MM.1S (cell line): ENCODE data around the gene GOT1.

Experiments used
- DNase-seq: peaks from one replicate; pipeline ENCODE4 v3.0.0-alpha.2; 2015
- H2AFZ ChIP-seq: fragments of 300-600 bp; sonication (generic); 2 replicates; pipeline ENCODE4 v1.6.0; 2016; ENCODE audit warnings: antibody characterized with exemption, low read length
- H3F3A ChIP-seq: fragments of 300-600 bp; sonication (generic); 2 replicates; pipeline ENCODE4 v1.6.1; 2016; ENCODE audit warnings: mild to moderate bottlenecking, antibody characterized with exemption, low read length, moderate library complexity, mixed read lengths; ENCODE audit not compliant: insufficient read depth
- H3K27ac ChIP-seq: fragments of 300-600 bp; sonication (generic); 2 replicates; pipeline ENCODE4 v1.5.1; 2016; ENCODE audit warnings: mild to moderate bottlenecking, low read length
- H3K27me3 ChIP-seq: fragments of 300-600 bp; sonication (generic); replicated peaks from 2 replicates; pipeline ENCODE4 v1.6.0; 2016; ENCODE audit warnings: low read length; ENCODE audit not compliant: insufficient read depth
- H3K36me3 ChIP-seq: fragments of 300-600 bp; sonication (generic); replicated peaks from 2 replicates; pipeline ENCODE4 v1.6.1; 2016; ENCODE audit warnings: mild to moderate bottlenecking, low read length, mixed read lengths; ENCODE audit not compliant: insufficient read depth
- H3K4me1 ChIP-seq: fragments of 300-600 bp; sonication (generic); 2 replicates; pipeline ENCODE4 v1.6.1; 2016; ENCODE audit warnings: low read length, mixed read lengths
- H3K4me2 ChIP-seq: fragments of 300-600 bp; sonication (generic); 2 replicates; pipeline ENCODE4 v1.6.0; 2016; ENCODE audit warnings: low read depth, low read length
- H3K4me3 ChIP-seq: fragments of 300-600 bp; sonication (generic); 2 replicates; pipeline ENCODE4 v1.5.1; 2016; ENCODE audit warnings: low read length, mixed read lengths
- H3K79me2 ChIP-seq: fragments of 300-600 bp; sonication (generic); 2 replicates; pipeline ENCODE4 v1.6.1; 2016; ENCODE audit warnings: mixed run types, low read length, mixed read lengths
- H3K9ac ChIP-seq: fragments of 300-600 bp; sonication (generic); 2 replicates; pipeline ENCODE4 v1.6.1; 2016; ENCODE audit warnings: low read length, mixed read lengths
- H3K9me2 ChIP-seq: fragments of 300-600 bp; sonication (generic); replicated peaks from 2 replicates; pipeline ENCODE4 v1.6.1; 2016; ENCODE audit warnings: mild to moderate bottlenecking, low read length, mixed read lengths; ENCODE audit not compliant: insufficient read depth
- H3K9me3 ChIP-seq: fragments of 300-600 bp; sonication (generic); replicated peaks from 2 replicates; pipeline ENCODE4 v1.6.1; 2016; ENCODE audit warnings: mild to moderate bottlenecking, low read length, mixed read lengths; ENCODE audit not compliant: insufficient read depth
- H4K20me1 ChIP-seq: fragments of 300-600 bp; sonication (generic); 2 replicates; pipeline ENCODE4 v1.6.1; 2016; ENCODE audit warnings: mild to moderate bottlenecking, low read length, moderate library complexity, mixed read lengths; ENCODE audit not compliant: insufficient read depth
- EZH2 ChIP-seq: fragments of 300-600 bp; sonication (generic); optimal IDR thresholded peaks from 2 replicates; pipeline ENCODE3; 2017; ENCODE audit warnings: low read depth, mild to moderate bottlenecking, antibody characterized with exemption, low read length, mixed read lengths
- EZH2phosphoT487 ChIP-seq: fragments of 300-600 bp; sonication (generic); IDR thresholded peaks from 2 replicates; pipeline ENCODE4 v1.6.1; 2018; ENCODE audit warnings: antibody characterized with exemption, low read length
- TF ChIP-seq, protein P1 (sequence below): fragments of 300-600 bp; sonication (generic); IDR thresholded peaks from 2 replicates; pipeline ENCODE4 v1.5.1; 2016; ENCODE audit warnings: antibody characterized with exemption, low read length, mixed read lengths

The GOT1 gene

DNA sequence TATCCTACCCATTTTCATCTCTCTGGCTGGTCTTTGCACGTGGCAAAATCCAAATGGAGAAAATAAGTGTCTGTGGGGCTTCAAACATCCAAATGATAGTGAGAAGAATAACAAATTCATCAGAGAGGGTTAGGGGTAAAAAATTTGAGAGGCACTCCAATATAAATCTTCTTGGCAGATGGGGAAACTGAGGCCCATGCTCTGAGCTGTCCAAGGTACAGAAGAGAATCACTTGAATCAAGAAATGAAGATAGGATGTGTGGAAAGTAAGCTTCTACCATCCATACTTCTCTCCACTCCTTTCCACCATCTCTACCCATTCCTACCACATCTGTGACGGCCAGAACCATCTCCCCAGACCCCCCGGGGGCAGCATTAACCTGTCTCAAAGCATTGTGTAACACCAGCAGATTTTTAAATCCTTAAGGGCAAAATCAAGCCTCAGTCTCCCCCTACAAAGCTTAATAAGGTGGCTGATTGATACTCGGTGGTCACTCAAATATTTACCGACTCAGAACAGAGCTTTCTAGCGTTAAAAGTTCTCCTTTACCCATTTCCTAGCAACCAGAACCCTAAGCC lies 818 bp downstream of the GOT1 start:
- Histone ChIP-seq H3K79me2 (peaks cover 84% of the 10 kb centered on the region), H3K9me3 (no peaks in the 10 kb centered on the region), H3K27ac (peak overlapping the region; percentile 77; the same call in 1 of the 2 replicates), H3K4me1 (peaks cover 9% of the 10 kb centered on the region; the same call in 1 of the 2 replicates), H3K9me2 (no peaks in the 10 kb centered on the region), H2AFZ (peak overlapping the region; percentile 75), H3K4me2 (peak overlapping the region; percentile 95), H4K20me1 (peaks cover 2% of the 10 kb centered on the region; the same call in 1 of the 2 replicates), H3K4me3 (peak overlapping the region; percentile 93), H3F3A (peaks cover 12% of the 10 kb centered on the region; the same call in 1 of the 2 replicates), H3K27me3 (no peaks in the 10 kb centered on the region), H3K36me3 (0 out of 2 replicates have a peak, but pooled peaks cover 5% of the 10 kb centered on the region), H3K9ac (peak overlapping the region; percentile 91)
- TF ChIP-seq EZH2 (no peak), EZH2phosphoT487 (no peak)
- TF ChIP-seq, protein P1, sequence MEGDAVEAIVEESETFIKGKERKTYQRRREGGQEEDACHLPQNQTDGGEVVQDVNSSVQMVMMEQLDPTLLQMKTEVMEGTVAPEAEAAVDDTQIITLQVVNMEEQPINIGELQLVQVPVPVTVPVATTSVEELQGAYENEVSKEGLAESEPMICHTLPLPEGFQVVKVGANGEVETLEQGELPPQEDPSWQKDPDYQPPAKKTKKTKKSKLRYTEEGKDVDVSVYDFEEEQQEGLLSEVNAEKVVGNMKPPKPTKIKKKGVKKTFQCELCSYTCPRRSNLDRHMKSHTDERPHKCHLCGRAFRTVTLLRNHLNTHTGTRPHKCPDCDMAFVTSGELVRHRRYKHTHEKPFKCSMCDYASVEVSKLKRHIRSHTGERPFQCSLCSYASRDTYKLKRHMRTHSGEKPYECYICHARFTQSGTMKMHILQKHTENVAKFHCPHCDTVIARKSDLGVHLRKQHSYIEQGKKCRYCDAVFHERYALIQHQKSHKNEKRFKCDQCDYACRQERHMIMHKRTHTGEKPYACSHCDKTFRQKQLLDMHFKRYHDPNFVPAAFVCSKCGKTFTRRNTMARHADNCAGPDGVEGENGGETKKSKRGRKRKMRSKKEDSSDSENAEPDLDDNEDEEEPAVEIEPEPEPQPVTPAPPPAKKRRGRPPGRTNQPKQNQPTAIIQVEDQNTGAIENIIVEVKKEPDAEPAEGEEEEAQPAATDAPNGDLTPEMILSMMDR, result no peak
- DNase-seq, result no peak

DNA sequence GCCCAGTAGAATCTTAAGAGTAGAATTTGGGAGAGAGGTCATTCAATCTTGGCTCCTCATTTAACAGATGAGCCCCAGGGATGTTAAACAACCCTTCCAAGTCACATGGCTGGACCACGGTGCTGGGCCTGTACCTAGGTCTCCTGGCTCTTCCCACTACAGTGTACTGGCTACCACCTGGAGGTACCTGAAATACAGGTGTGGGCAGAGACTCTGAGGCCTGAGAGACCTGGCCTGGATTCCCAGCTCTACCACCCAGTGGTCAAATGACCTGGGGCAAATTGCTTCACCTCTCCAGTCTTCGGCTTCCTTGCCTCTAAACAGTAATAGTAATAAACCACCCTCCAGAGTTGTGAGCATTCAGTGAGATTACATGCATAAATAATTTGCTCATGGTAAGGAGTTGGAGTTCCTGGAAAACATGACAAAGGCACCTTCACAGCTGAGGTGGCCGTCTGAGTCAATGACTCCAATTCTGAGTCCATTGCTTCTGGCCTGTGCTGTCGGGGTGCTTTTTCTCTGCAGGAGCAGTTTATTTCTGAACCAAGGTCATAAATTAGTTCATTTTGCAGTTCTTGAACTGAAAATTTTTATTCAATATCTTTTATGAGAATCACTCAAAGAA lies 2.7 kb downstream of the GOT1 start:
- peaks cover 92% of the 10 kb centered on the region for H3K79me2 ChIP-seq
- H4K20me1 ChIP-seq, result no peaks in the 10 kb centered on the region
- no peak overlapping the region for H3K4me2 ChIP-seq
- no peaks in the 10 kb centered on the region for H3K9me2 ChIP-seq
- no peaks in the 10 kb centered on the region for H3K27me3 ChIP-seq
- no peak overlapping the region for H3K9ac ChIP-seq
- TF ChIP-seq EZH2phosphoT487, result no peak
- no peak overlapping the region for H3K4me3 ChIP-seq
- H2AFZ ChIP-seq, result no peak overlapping the region
- no peaks in the 10 kb centered on the region for H3K9me3 ChIP-seq
- H3K4me1 ChIP-seq, result peaks cover 4% of the 10 kb centered on the region; the same call in 1 of the 2 replicates
- no peak for DNase-seq
- peaks cover 5% of the 10 kb centered on the region; the same call in 1 of the 2 replicates for H3K36me3 ChIP-seq
- H3F3A ChIP-seq, result peaks cover 12% of the 10 kb centered on the region; the same call in 1 of the 2 replicates
- no peak overlapping the region for H3K27ac ChIP-seq

DNA sequence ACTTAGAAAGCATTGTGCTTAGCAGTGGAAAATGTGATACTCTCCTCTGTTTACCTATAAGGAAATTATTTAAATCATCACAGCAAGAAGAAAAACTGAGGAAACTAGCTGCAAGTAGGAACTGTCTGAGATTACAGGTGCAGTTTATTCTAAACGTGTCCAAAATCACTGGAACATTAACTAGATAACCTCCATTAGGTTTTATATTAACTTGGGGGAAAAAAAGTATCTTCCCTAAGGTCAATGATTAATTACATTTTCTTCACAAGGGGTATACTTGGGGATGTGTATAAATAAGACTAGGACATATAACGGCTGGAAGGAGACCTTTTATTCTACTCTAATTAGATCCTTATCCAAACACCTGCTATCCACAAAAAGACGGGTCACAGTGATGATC lies 3.7 kb downstream of the GOT1 start:
- Histone ChIP-seq H3K36me3 (peaks cover 5% of the 10 kb centered on the region; the same call in 1 of the 2 replicates), H3K9ac (no peak overlapping the region), H4K20me1 (no peaks in the 10 kb centered on the region), H3K79me2 (peaks cover 92% of the 10 kb centered on the region), H3K27ac (no peak overlapping the region), H3K4me1 (peaks cover 4% of the 10 kb centered on the region; the same call in 1 of the 2 replicates), H3K4me2 (no peak overlapping the region), H3K9me2 (no peaks in the 10 kb centered on the region), H2AFZ (no peak overlapping the region), H3K27me3 (no peaks in the 10 kb centered on the region), H3F3A (peaks cover 12% of the 10 kb centered on the region; the same call in 1 of the 2 replicates), H3K9me3 (no peaks in the 10 kb centered on the region), H3K4me3 (no peak overlapping the region)
- no peak for TF ChIP-seq EZH2phosphoT487
- TF ChIP-seq, protein P1, result no peak
- no peak for TF ChIP-seq EZH2
- no peak for DNase-seq

DNA sequence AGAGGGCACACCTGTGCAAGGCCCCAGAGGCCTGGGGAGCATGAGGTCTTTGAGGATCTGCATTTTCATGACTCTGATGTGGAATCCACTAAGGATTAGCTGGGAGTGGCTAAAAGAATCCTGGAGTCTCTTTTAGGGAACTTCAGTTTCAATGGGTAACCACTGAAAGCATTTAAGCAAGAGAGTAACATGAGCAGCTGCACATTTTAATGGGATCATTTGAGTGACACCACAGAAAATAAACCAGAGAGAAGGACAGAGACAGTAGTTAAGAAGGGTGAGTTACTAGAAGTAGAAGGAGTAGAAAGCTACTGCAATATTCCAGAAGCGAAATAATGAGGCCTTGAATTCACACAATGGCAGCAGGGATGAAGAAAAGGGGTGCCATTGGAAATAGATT lies 5.2 kb downstream of the GOT1 start:
- no peak overlapping the region for H3K9ac ChIP-seq
- H3K9me2 ChIP-seq, result no peaks in the 10 kb centered on the region
- peaks cover 1% of the 10 kb centered on the region; the same call in 1 of the 2 replicates for H3F3A ChIP-seq
- H3K4me2 ChIP-seq, result no peak overlapping the region
- DNase-seq, result no peak
- no peak for TF ChIP-seq EZH2phosphoT487
- TF ChIP-seq, protein P1, result no peak
- peaks cover 97% of the 10 kb centered on the region for H3K79me2 ChIP-seq
- no peak overlapping the region for H3K4me3 ChIP-seq
- H3K4me1 ChIP-seq, result peaks cover 4% of the 10 kb centered on the region; the same call in 1 of the 2 replicates
- no peaks in the 10 kb centered on the region for H3K27me3 ChIP-seq
- H4K20me1 ChIP-seq, result no peaks in the 10 kb centered on the region
- no peak overlapping the region for H3K27ac ChIP-seq
- H3K9me3 ChIP-seq, result no peaks in the 10 kb centered on the region
- H2AFZ ChIP-seq, result no peak overlapping the region
- H3K36me3 ChIP-seq, result peaks cover 10% of the 10 kb centered on the region; the same call in 1 of the 2 replicates
